Mucosa of descending colon (tissue), 3 donors: ENCODE data around the gene EYA2. TPM values are rescaled to one million over a fixed set of nuclear protein-coding genes. Genes with fewer than 3 reads are reported as not detected.

ENCODE experiments used
- ATAC-seq: fragments of 200-7000 bp; cut with Tn5 transposase; one replicate; pipeline ENCODE4 v1.9.1; 2020; ENCODE audit warnings: mild to moderate bottlenecking, moderate library complexity
- DNase-seq, 3 donors: peaks; one replicate each; pipeline ENCODE4 v3.0.0-alpha.2; 2020
- H3K36me3 ChIP-seq: fragments of 200-600 bp; one replicate; pipeline ENCODE4 v1.8.0; 2021; ENCODE audit warnings: low read depth, mild to moderate bottlenecking
- H3K4me1 ChIP-seq: fragments of 200-600 bp; one replicate; pipeline ENCODE4 v1.8.0; 2021; ENCODE audit warnings: low read depth, mild to moderate bottlenecking
- H3K4me3 ChIP-seq: fragments of 200-600 bp; one replicate; pipeline ENCODE4 v1.8.0; 2021; ENCODE audit warnings: mild to moderate bottlenecking
- H3K9me3 ChIP-seq: fragments of 200-600 bp; one replicate; pipeline ENCODE4 v1.8.0; 2021; ENCODE audit warnings: mild to moderate bottlenecking
- CTCF ChIP-seq: fragments of 200-600 bp; IDR thresholded peaks from one replicate; pipeline ENCODE4 v1.8.0; 2022; ENCODE audit warnings: antibody characterized with exemption, mild to moderate bottlenecking
- intact Hi-C, 2 donors: fragments of 100-400 bp; cut with DNase I in 1 of 2; cut with micrococcal nuclease in 1 of 2; formaldehyde crosslinking; loops; one replicate each; pipeline versions ENCODE4 v1.11.0 to v1.11.1; 2022; cut with DNase I, micrococcal nuclease
- total RNA-seq, 3 donors: library from RNA; stranded (reverse); fragmentation: NEBNext Ultra II Directional in 2 of 3; extraction: Animal tissue kit (Norgen Biotek cat#: 25700) in 2 of 3; gene quantifications; one replicate each; pipeline versions ENCODE4 v1.2.1 to v1.2.4, GENCODE V29; 2021 to 2023
- donor health status: DM: no; HTN: no; CAD: no; lungs with moderate emphysema.
- donor health status: DM: no; HTN: no; CAD: no.
- donor health status: DM: no; HTN: yes; CAD: no.

EYA2 gene
- total RNA-seq, 3 donors from 2014 or later: 14.3 to 22.3 (median 19.5) TPM

GRCh38 chr20:46901638-46902037, 7.0 kb downstream of the EYA2 start:
- intact Hi-C loops: no loop called here

GRCh38 chr20:46903256-46903655, 8.6 kb downstream of the EYA2 start:
- Histone ChIP-seq H3K36me3 (no peaks in the 10 kb centered on the region), H3K4me3 (no peak overlapping the region), H3K4me1 (no peaks in the 10 kb centered on the region), H3K9me3 (no peaks in the 10 kb centered on the region)
- ATAC-seq: no peak
- DNase-seq: no peak
- intact Hi-C loops: no loop called here
- no peak for TF ChIP-seq CTCF

More at GRCh38 chr20:46901638-46902037, 7.0 kb downstream of the EYA2 start:
- DNase-seq (no peak), ATAC-seq (no peak)
- no peaks in the 10 kb centered on the region for H3K36me3 ChIP-seq
- TF ChIP-seq CTCF: no peak
- no peaks in the 10 kb centered on the region for H3K9me3 ChIP-seq
- no peaks in the 10 kb centered on the region for H3K4me1 ChIP-seq
- H3K4me3 ChIP-seq: no peak overlapping the region

GRCh38 chr20:46903937-46904336, 9.3 kb downstream of the EYA2 start:
- H3K36me3 ChIP-seq: no peaks in the 10 kb centered on the region
- no peak for TF ChIP-seq CTCF
- no peaks in the 10 kb centered on the region for H3K4me1 ChIP-seq
- DNase-seq (no peak), ATAC-seq (no peak)
- H3K4me3 ChIP-seq: no peak overlapping the region
- intact Hi-C loops: no loop called here
- H3K9me3 ChIP-seq: no peaks in the 10 kb centered on the region

- intact Hi-C loops: no loop called here
- Histone ChIP-seq H3K36me3 (no peaks in the 10 kb centered on the region), H3K4me1 (no peaks in the 10 kb centered on the region), H3K9me3 (no peaks in the 10 kb centered on the region), H3K4me3 (no peak overlapping the region)
- no peak for ATAC-seq
- no peak for TF ChIP-seq CTCF
- DNase-seq: no peak
Observed at GRCh38 chr20:46905364-46906125, 10.9 kb downstream of the EYA2 start.

- ATAC-seq (no peak), DNase-seq (no peak)
- Histone ChIP-seq H3K9me3 (no peaks in the 10 kb centered on the region), H3K4me3 (no peak overlapping the region), H3K4me1 (no peaks in the 10 kb centered on the region), H3K36me3 (no peaks in the 10 kb centered on the region)
- TF ChIP-seq CTCF: no peak
- intact Hi-C loops: no loop called here
Observed at GRCh38 chr20:46913329-46914044, 18.8 kb downstream of the EYA2 start.
